ENCODE measurements around the gene NPRL2. TPM values are rescaled to one million over a fixed set of nuclear protein-coding genes. Genes with fewer than 3 reads are reported as not detected.

The NPRL2 gene
- total and polyA plus RNA-seq, 2 donors (not counting 3 experiments of a cell fraction or from before 2014, with no cell fraction given): 13.4 to 30.6 TPM

DNA sequence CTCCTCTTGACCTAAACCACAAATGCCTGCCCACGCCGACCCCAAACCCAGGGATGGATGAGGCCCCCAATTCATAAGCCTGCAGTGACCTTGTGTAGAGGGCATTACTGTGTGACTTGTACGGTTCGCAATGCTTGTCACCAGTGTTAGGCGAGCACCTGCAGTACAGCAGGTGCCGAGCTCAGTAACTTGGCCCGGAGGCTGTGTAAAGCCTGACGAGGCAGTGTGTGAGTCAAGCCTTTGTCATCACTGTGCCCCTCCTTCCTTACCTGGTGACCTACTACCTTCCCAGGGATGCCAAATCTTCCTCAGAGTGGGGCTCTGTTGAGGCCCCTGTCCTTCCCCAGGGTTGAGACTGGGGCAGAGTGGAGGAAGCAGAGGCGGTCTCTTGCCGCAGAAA is 45.9 kb upstream of the NPRL2 start:
- dilution Hi-C loops (cut with MboI; ENCODE audit: extremely low pct_ligation_motif_present, low sequenced_read_pairs) (no loop called here), intact Hi-C loops (cut with micrococcal nuclease) (no loop called here)
- H3K27ac ChIP-seq (ENCODE audit: insufficient read depth, low read depth, low read length): no peak overlapping the region
- DNase-seq (ENCODE audit: low read depth, low spot score) (no peak), FAIRE-seq (no peak)
- H2AFZ ChIP-seq (ENCODE audit: low read depth, low read length): no peak overlapping the region
- no peaks in the 10 kb centered on the region for H3K4me1 ChIP-seq (ENCODE audit: control insufficient read depth, extremely low read depth, insufficient read depth, low read length)
- H3K27me3 ChIP-seq (ENCODE audit: control insufficient read depth in 2 of 2, insufficient read depth in 2 of 2, low read length in 2 of 2): no peaks in the 10 kb centered on the region
- H3K9ac ChIP-seq (replicated peaks; ENCODE audit: extremely low read depth, insufficient read depth, low read length): no peak overlapping the region
- no peaks in the 10 kb centered on the region for H3K36me3 ChIP-seq (ENCODE audit: control insufficient read depth in 2 of 2, extremely low read depth in 1 of 2, insufficient read depth in 2 of 2, low read length in 2 of 2)
- no peaks in the 10 kb centered on the region for H4K20me1 ChIP-seq (replicated peaks; ENCODE audit: control insufficient read depth, extremely low read depth, insufficient read depth, low read length)
- H3K4me2 ChIP-seq (ENCODE audit: insufficient read depth, low read length): no peak overlapping the region
- no peak overlapping the region for H3K4me3 ChIP-seq (replicated peaks in 1 of 3; ENCODE audit: insufficient read depth in 1 of 3, low read depth in 1 of 3, low read length in 3 of 3)
- ChIA-PET CTCF (interaction anchor here (0.8 to 1.3 kb wide), 2 partner anchors 19 to 146 kb away, joined by 4 read pairs; no protein-coding TSS in a partner anchor), POLR2A (no interaction called here)
- BruUV-seq (replicated peaks): no TSS peak
- H3K9me1 ChIP-seq (replicated peaks; ENCODE audit: control insufficient read depth, extremely low read depth, insufficient read depth, low read length): no peaks in the 10 kb centered on the region
- H3K9me3 ChIP-seq (replicated peaks; ENCODE audit: control insufficient read depth, insufficient read depth, low read length): no peaks in the 10 kb centered on the region
- H3K79me2 ChIP-seq (ENCODE audit: control insufficient read depth, insufficient read depth, low read length): no peaks in the 10 kb centered on the region
- TF ChIP-seq, protein P1, sequence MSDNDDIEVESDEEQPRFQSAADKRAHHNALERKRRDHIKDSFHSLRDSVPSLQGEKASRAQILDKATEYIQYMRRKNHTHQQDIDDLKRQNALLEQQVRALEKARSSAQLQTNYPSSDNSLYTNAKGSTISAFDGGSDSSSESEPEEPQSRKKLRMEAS (IDR thresholded peaks at IDR 0.05; ENCODE audit: insufficient read depth, insufficient read length): no peak
- TF ChIP-seq POLR2A (IDR thresholded peaks at IDR 0.05; ENCODE audit: low read depth, low read length) (no peak), MYC (IDR thresholded peaks at IDR 0.05; ENCODE audit: low read depth, low read length) (no peak), EZH2 (IDR thresholded peaks at IDR 0.05; ENCODE audit: borderline replicate concordance, low read depth, low read length, severe bottlenecking) (no peak), JUN (IDR thresholded peaks at IDR 0.05; ENCODE audit: borderline replicate concordance, insufficient read depth, insufficient read length, low read depth) (no peak), GATA2 (IDR thresholded peaks at IDR 0.05; ENCODE audit: insufficient read depth, insufficient read length, low read depth, low read length) (no peak), FOS (IDR thresholded peaks at IDR 0.05; ENCODE audit: borderline replicate concordance, insufficient read depth, low read length) (no peak), POLR2AphosphoS5 (IDR thresholded peaks at IDR 0.05; ENCODE audit: insufficient read depth, low read depth, low read length) (no peak)
- TF ChIP-seq, protein P2, sequence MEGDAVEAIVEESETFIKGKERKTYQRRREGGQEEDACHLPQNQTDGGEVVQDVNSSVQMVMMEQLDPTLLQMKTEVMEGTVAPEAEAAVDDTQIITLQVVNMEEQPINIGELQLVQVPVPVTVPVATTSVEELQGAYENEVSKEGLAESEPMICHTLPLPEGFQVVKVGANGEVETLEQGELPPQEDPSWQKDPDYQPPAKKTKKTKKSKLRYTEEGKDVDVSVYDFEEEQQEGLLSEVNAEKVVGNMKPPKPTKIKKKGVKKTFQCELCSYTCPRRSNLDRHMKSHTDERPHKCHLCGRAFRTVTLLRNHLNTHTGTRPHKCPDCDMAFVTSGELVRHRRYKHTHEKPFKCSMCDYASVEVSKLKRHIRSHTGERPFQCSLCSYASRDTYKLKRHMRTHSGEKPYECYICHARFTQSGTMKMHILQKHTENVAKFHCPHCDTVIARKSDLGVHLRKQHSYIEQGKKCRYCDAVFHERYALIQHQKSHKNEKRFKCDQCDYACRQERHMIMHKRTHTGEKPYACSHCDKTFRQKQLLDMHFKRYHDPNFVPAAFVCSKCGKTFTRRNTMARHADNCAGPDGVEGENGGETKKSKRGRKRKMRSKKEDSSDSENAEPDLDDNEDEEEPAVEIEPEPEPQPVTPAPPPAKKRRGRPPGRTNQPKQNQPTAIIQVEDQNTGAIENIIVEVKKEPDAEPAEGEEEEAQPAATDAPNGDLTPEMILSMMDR (IDR thresholded peaks at IDR 0.05; ENCODE audit: extremely low read depth in 1 of 2, insufficient read depth in 1 of 2, low read depth in 1 of 2, low read length in 2 of 2): no peak
